ENCODE results near the gene PDSS2. TPM values are rescaled to one million over a fixed set of nuclear protein-coding genes. Genes with fewer than 3 reads are reported as not detected.

The PDSS2 gene
- total and polyA plus RNA-seq, 2 of the 8 experiments (the other 6 are each of a cell fraction or from before 2014, with no cell fraction given), result 10.7 to 16.1 TPM

- no peak overlapping the region for H3K9ac ChIP-seq (replicated peaks in 1 of 4; ENCODE audit: extremely low read depth in 1 of 4, low read depth in 3 of 4, low read length in 3 of 4)
- CTCF ChIA-PET (ENCODE audit: partially characterized antibody), result interaction anchor here (0.7 to 0.9 kb wide), 3 partner anchors 52 to 431 kb away, joined by 3 read pairs; no protein-coding TSS in a partner anchor
- POLR2A ChIA-PET (ENCODE audit: partially characterized antibody), result interaction anchor here (0.6 kb wide), 1 partner anchor 11 kb away, joined by 3 read pairs; no protein-coding TSS in a partner anchor
- no peak for TF ChIP-seq SP1 (IDR thresholded peaks at IDR 0.05; ENCODE audit: low read depth, low read length)
- no peak for TF ChIP-seq SRF (IDR thresholded peaks at IDR 0.05; ENCODE audit: low read depth, low read length)
- TF ChIP-seq HDAC2 (IDR thresholded peaks at IDR 0.05; ENCODE audit: borderline replicate concordance in 1 of 2, low read depth in 2 of 2, low read length in 2 of 2), result no peak
- no peak for TF ChIP-seq CHD2 (IDR thresholded peaks at IDR 0.05; ENCODE audit: low read length)
- no peak for TF ChIP-seq POLR2A (IDR thresholded peaks at IDR 0.05; ENCODE audit: control extremely low read depth in 1 of 2, low read depth in 2 of 2, low read length in 2 of 2)
- TF ChIP-seq JUND (IDR thresholded peaks at IDR 0.05; ENCODE audit: low read length), result no peak
- no peak for TF ChIP-seq CEBPB (IDR thresholded peaks at IDR 0.05; ENCODE audit: low read depth, low read length)
- no peak for TF ChIP-seq ATF3 (IDR thresholded peaks at IDR 0.05; ENCODE audit: insufficient read depth, low read depth, low read length)
- TF ChIP-seq TAF7 (optimal IDR thresholded peaks at IDR 0.05; ENCODE audit: borderline replicate concordance, low read depth, low read length), result no peak
- no peak for TF ChIP-seq SIX5 (IDR thresholded peaks at IDR 0.05; ENCODE audit: low read depth, low read length)
- no peak for TF ChIP-seq RFX5 (IDR thresholded peaks at IDR 0.05; ENCODE audit: borderline replicate concordance, low read depth, low read length)
- no peak for TF ChIP-seq SAP30 (IDR thresholded peaks at IDR 0.05; ENCODE audit: insufficient read depth, insufficient replicate concordance, low read length)
Measured at GRCh38 chr6:107205058-107205998, 254.0 kb downstream of the PDSS2 start.

More at GRCh38 chr6:107205058-107205998, 254.0 kb downstream of the PDSS2 start:
- no peak overlapping the region for H3K14ac ChIP-seq (ENCODE audit: insufficient read length)
- WGBS, 2 experiments (ENCODE audit: extremely low coverage in 1 of 2, insufficient coverage in 1 of 2, insufficient read length in 1 of 2, insufficient replicate concordance in 2 of 2, low coverage in 1 of 2, low lambda C conversion rate in 2 of 2, missing lambda C conversion rate in 1 of 2), result 93% methylated on average over 6 of the region's 6 CpGs; no CpG with 5 or more reads in 1 of the 2 experiments
- H3K79me1 ChIP-seq (ENCODE audit: low read depth, low read length), result no peaks in the 10 kb centered on the region
- H2AFZ ChIP-seq (ENCODE audit: low read length), result no peak overlapping the region
- H3K23ac ChIP-seq (ENCODE audit: insufficient read length), result no peak overlapping the region
- H2BK12ac ChIP-seq (ENCODE audit: low read depth, low read length), result no peak overlapping the region
- FAIRE-seq (no peak), DNase-seq (ENCODE audit: low read depth in 1 of 2, low spot score in 2 of 2) (no peak)
- no peak overlapping the region for H2AK5ac ChIP-seq (ENCODE audit: low read depth, low read length)
- no peaks in the 10 kb centered on the region for H3K23me2 ChIP-seq (ENCODE audit: low read depth, low read length)
- H2BK15ac ChIP-seq (ENCODE audit: low read length), result no peak overlapping the region
- H4K5ac ChIP-seq (ENCODE audit: insufficient read length, low read depth, low read length), result no peak overlapping the region
- no peaks in the 10 kb centered on the region for H4K20me1 ChIP-seq (replicated peaks in 1 of 2; ENCODE audit: control insufficient read depth in 1 of 2, insufficient read depth in 2 of 2, low read length in 2 of 2)
- H4K91ac ChIP-seq (replicated peaks; ENCODE audit: insufficient read length, low read length), result no peak overlapping the region
- H4K8ac ChIP-seq (ENCODE audit: extremely low read depth, insufficient read depth, low read length), result no peak overlapping the region
- H2BK5ac ChIP-seq (ENCODE audit: low read depth, low read length), result no peak overlapping the region
- no peak overlapping the region for H2BK20ac ChIP-seq (ENCODE audit: low read length)
- no peak overlapping the region for H3K4ac ChIP-seq (replicated peaks; ENCODE audit: insufficient read length, low read depth, low read length)
- H3K36me3 ChIP-seq (ENCODE audit: control insufficient read depth in 2 of 4, insufficient read depth in 4 of 4, low read length in 3 of 4), result no peaks in the 10 kb centered on the region
- H3K4me1 ChIP-seq (replicated peaks in 1 of 4; ENCODE audit: control insufficient read depth in 3 of 4, insufficient read depth in 4 of 4, low read length in 3 of 4), result peaks cover 0 to 5% (median 5%) of the 10 kb centered on the region in 4 experiments; a peak in 3 of 7 replicates
- no peak overlapping the region for H3K18ac ChIP-seq (ENCODE audit: extremely low read depth, low read length)
- H3K4me2 ChIP-seq (ENCODE audit: insufficient read depth in 1 of 2, low read depth in 2 of 2, low read length in 2 of 2), result no peak overlapping the region
- H3K9me3 ChIP-seq (ENCODE audit: insufficient read depth in 2 of 2, low read depth in 1 of 2, low read length in 1 of 2), result peaks cover 0 to 4% of the 10 kb centered on the region in 2 experiments; a peak in 1 of 4 replicates
- no peak overlapping the region for H3K4me3 ChIP-seq (ENCODE audit: extremely low read depth in 1 of 4, insufficient read depth in 2 of 4, low read depth in 3 of 4, low read length in 4 of 4)
- no peak overlapping the region for H3K56ac ChIP-seq (replicated peaks; ENCODE audit: insufficient read length, low read depth, low read length)
- no peak overlapping the region for H2BK120ac ChIP-seq (replicated peaks; ENCODE audit: low read depth, low read length)
- H3K79me2 ChIP-seq (ENCODE audit: control insufficient read depth in 1 of 2, insufficient read depth in 2 of 2, low read length in 2 of 2), result no peaks in the 10 kb centered on the region
- no peaks in the 10 kb centered on the region for H3K27me3 ChIP-seq (replicated peaks in 1 of 4; ENCODE audit: control insufficient read depth in 3 of 4, extremely low read depth in 1 of 4, insufficient read depth in 3 of 4, low read length in 3 of 4)
- H3K27ac ChIP-seq (ENCODE audit: low read depth, low read length), result no peak overlapping the region
